Suprapubic skin (tissue), 4 donors: ENCODE measurements around the gene DCUN1D1.

ENCODE experiments used
- CTCF ChIP-seq, 2 donors: fragments of 200-600 bp in 1 of 2; fragments of 450-650 bp in 1 of 2; sonication (generic) in 1 of 2; IDR thresholded peaks; one replicate each; pipeline ENCODE4 v1.5.1; 2016 to 2019; ENCODE audit warnings: antibody characterized with exemption in 2 of 2, mild to moderate bottlenecking in 1 of 2, moderate library complexity in 1 of 2
- POLR2A ChIP-seq, 2 donors: fragments of 450-650 bp; IDR thresholded peaks; one replicate each; pipeline ENCODE4 v1.6.1; 2017; ENCODE audit warnings: antibody characterized with exemption in 2 of 2, mild to moderate bottlenecking in 2 of 2, moderate library complexity in 2 of 2
- POLR2AphosphoS5 ChIP-seq, 3 donors: sonication (generic); formaldehyde crosslinking; IDR thresholded peaks; one replicate each; pipeline ENCODE4 v1.6.1; 2017; ENCODE audit warnings: antibody characterized with exemption in 3 of 3

DNA sequence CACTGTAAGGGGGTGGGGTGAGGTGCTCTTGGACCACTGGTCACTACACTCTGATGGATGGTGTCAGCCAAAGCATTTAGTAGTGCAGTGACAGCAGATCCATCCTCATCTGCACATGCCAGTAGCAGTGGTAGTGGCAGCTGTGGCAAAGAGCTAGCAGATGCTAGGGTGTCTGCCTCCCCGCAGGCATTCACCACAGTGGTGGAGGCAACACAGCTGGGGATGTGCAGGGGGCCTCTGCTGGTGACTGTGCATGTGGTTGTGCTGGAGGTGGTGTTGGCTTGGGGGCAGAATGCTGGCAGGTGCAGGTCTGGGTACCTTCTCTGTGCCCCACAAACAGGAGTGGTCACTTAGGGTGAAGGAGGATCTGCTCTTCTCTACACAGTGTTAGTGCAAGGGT lies 19.4 kb upstream of the DCUN1D1 start:
- TF ChIP-seq CTCF (IDR thresholded peaks at IDR 0.05) = no peak
- no peak for TF ChIP-seq POLR2AphosphoS5 (IDR thresholded peaks at IDR 0.05)
- TF ChIP-seq POLR2A (IDR thresholded peaks at IDR 0.05) = no peak
